ENCODE results near the gene IMMP2L.

- TF ChIP-seq CTCF (IDR thresholded peaks at IDR 0.05 in 4 of 5, conservative IDR thresholded peaks at IDR 0.05 in 1 of 5) (no peak), POLR2A (IDR thresholded peaks at IDR 0.05) (no peak)
Measured at GRCh38 chr7:110897538-110897937, 664.8 kb downstream of the IMMP2L start.

Measured in gastrocnemius medialis (tissue), 4 donors.